ENCODE results near the gene STEAP4. TPM values are rescaled to one million over a fixed set of nuclear protein-coding genes. Genes with fewer than 3 reads are reported as not detected.

Gene STEAP4
- total RNA-seq, 1 experiment from 2014 or later: 0.10 TPM

DNA sequence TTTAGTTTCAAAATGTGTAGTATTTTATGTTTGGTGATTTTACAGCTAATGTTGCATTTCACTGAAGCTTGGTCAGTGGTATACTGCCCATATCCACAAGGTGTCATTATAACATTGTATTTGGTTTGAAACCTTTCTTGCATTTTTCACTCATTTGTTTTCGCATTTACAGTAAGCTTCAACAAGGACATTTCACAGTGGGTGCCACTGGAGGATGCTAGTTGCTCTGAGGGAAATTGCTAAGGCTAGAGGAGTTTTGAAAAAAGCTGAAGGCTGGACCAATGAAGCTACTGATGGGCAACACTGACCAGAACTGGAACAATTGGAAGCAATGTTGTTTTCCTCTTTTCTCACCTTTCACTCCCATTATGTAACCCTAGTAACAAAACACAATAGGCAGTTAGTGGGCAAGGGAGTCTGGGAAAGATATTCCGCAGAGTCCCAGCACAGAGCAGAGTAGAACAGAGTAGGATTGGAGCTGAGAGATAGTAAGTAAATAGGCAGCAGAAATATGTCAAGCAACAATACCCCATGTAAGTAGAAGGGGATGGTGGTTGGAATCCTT is 63.3 kb downstream of the STEAP4 start:
- H3K9me3 ChIP-seq (ENCODE audit: control insufficient read depth, insufficient read depth, low read depth, low read length): no peaks in the 10 kb centered on the region
- DNase-seq (ENCODE audit: low read depth, low spot score) (peak; percentile 48), ATAC-seq (peak; percentile 81)
- ChIA-PET CTCF (interaction anchor here (0.7 to 1.4 kb wide), 2 partner anchors 102 to 303 kb away, joined by 3 to 6 read pairs; no protein-coding TSS in a partner anchor), POLR2A (no interaction called here)
- H3K27ac ChIP-seq (ENCODE audit: low read length): no peak overlapping the region
- no peak overlapping the region for H3K4me3 ChIP-seq (ENCODE audit: low read depth in 2 of 2, low read length in 2 of 2)
- no peaks in the 10 kb centered on the region for H3K4me1 ChIP-seq (ENCODE audit: control insufficient read depth, insufficient read depth, low read length)
- in situ Hi-C loops (cut with HindIII; ENCODE audit: low pct_unique_long_range_greater_than_20kb, low sequenced_read_pairs): no loop called here
- H3K36me3 ChIP-seq (ENCODE audit: control insufficient read depth, insufficient read depth, low read length): no peaks in the 10 kb centered on the region
- H3K27me3 ChIP-seq (ENCODE audit: control insufficient read depth, insufficient read depth, low read length): no peaks in the 10 kb centered on the region
- no peak for TF ChIP-seq TCF7L2 (IDR thresholded peaks at IDR 0.05; ENCODE audit: low read depth, low read length)
- TF ChIP-seq, protein P1, sequence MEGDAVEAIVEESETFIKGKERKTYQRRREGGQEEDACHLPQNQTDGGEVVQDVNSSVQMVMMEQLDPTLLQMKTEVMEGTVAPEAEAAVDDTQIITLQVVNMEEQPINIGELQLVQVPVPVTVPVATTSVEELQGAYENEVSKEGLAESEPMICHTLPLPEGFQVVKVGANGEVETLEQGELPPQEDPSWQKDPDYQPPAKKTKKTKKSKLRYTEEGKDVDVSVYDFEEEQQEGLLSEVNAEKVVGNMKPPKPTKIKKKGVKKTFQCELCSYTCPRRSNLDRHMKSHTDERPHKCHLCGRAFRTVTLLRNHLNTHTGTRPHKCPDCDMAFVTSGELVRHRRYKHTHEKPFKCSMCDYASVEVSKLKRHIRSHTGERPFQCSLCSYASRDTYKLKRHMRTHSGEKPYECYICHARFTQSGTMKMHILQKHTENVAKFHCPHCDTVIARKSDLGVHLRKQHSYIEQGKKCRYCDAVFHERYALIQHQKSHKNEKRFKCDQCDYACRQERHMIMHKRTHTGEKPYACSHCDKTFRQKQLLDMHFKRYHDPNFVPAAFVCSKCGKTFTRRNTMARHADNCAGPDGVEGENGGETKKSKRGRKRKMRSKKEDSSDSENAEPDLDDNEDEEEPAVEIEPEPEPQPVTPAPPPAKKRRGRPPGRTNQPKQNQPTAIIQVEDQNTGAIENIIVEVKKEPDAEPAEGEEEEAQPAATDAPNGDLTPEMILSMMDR (IDR thresholded peaks at IDR 0.05): peak; percentile 72
- intact Hi-C loops (cut with micrococcal nuclease; ENCODE audit: unreplicated experiment): loop anchor here (2.0 to 10.0 kb wide), 2 partner anchors 115 to 301 kb away; no protein-coding TSS in a partner anchor
- BruUV-seq (replicated peaks): no TSS peak

DNA sequence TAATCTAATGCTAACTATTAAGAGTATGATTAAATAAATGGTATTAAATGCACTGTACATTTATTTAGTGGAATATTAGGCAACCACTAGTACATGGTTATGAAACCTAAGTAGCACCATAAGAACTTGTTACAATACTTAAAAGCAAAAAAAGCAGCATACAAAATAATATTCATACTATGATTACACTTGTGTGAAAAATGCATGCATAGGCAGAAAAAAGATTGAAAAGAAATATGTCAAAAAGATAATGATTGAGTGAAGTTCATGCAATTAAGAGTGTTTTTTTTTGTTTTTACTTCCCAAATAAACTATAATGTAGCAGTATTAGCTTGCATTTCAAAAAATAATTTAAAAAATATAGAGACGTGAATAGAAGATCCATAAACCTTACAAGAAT is 66.8 kb downstream of the STEAP4 start:
- DNase-seq (ENCODE audit: low read depth, low spot score): no peak
- Histone ChIP-seq H3K27ac (ENCODE audit: low read length) (no peak overlapping the region), H3K9me3 (ENCODE audit: control insufficient read depth, insufficient read depth, low read depth, low read length) (no peaks in the 10 kb centered on the region), H3K4me1 (ENCODE audit: control insufficient read depth, insufficient read depth, low read length) (no peaks in the 10 kb centered on the region), H3K36me3 (ENCODE audit: control insufficient read depth, insufficient read depth, low read length) (no peaks in the 10 kb centered on the region), H3K27me3 (ENCODE audit: control insufficient read depth, insufficient read depth, low read length) (no peaks in the 10 kb centered on the region; the same call in 1 of the 2 replicates), H3K4me3 (ENCODE audit: low read depth in 2 of 2, low read length in 2 of 2) (no peak overlapping the region)
- ATAC-seq: no peak
- ChIA-PET CTCF (no interaction called here), POLR2A (no interaction called here)
- intact Hi-C loops (cut with micrococcal nuclease; ENCODE audit: unreplicated experiment) (loop anchor here (10.0 kb wide), 1 partner anchor 305 kb away; no protein-coding TSS in a partner anchor), in situ Hi-C loops (cut with HindIII; ENCODE audit: low pct_unique_long_range_greater_than_20kb, low sequenced_read_pairs) (no loop called here)
- TF ChIP-seq TCF7L2 (IDR thresholded peaks at IDR 0.05; ENCODE audit: low read depth, low read length) (no peak), POLR2AphosphoS5 (IDR thresholded peaks at IDR 0.05; ENCODE audit: low read depth, low read length) (no peak), SIN3A (IDR thresholded peaks at IDR 0.05; ENCODE audit: borderline replicate concordance, insufficient read depth, low read depth, low read length) (no peak)
- TF ChIP-seq, protein P1 (IDR thresholded peaks at IDR 0.05): no peak
- TF ChIP-seq, protein P2, sequence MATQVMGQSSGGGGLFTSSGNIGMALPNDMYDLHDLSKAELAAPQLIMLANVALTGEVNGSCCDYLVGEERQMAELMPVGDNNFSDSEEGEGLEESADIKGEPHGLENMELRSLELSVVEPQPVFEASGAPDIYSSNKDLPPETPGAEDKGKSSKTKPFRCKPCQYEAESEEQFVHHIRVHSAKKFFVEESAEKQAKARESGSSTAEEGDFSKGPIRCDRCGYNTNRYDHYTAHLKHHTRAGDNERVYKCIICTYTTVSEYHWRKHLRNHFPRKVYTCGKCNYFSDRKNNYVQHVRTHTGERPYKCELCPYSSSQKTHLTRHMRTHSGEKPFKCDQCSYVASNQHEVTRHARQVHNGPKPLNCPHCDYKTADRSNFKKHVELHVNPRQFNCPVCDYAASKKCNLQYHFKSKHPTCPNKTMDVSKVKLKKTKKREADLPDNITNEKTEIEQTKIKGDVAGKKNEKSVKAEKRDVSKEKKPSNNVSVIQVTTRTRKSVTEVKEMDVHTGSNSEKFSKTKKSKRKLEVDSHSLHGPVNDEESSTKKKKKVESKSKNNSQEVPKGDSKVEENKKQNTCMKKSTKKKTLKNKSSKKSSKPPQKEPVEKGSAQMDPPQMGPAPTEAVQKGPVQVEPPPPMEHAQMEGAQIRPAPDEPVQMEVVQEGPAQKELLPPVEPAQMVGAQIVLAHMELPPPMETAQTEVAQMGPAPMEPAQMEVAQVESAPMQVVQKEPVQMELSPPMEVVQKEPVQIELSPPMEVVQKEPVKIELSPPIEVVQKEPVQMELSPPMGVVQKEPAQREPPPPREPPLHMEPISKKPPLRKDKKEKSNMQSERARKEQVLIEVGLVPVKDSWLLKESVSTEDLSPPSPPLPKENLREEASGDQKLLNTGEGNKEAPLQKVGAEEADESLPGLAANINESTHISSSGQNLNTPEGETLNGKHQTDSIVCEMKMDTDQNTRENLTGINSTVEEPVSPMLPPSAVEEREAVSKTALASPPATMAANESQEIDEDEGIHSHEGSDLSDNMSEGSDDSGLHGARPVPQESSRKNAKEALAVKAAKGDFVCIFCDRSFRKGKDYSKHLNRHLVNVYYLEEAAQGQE (IDR thresholded peaks at IDR 0.05; ENCODE audit: insufficient read depth in 1 of 2, low read depth in 2 of 2, low read length in 1 of 2): no peak
- BruUV-seq (replicated peaks): no TSS peak

Measured in Panc1 (cell line).